NCI-H69 (cell line): ENCODE measurements around the gene UBAC2.
"Not testable (repeated sequence)": the region's sequence is repeated elsewhere in the genome, so short reads cannot be mapped to it uniquely, and the experiment has no call there.

Experiments
- DNase-seq: peaks from one replicate; lab custom pipeline; 2025; lab: John Stamatoyannopoulos, UW

Gene UBAC2

GRCh38 chr13:99214731-99215130 is 14.1 kb downstream of the UBAC2 start:
- DNase-seq, result no peak

DNA sequence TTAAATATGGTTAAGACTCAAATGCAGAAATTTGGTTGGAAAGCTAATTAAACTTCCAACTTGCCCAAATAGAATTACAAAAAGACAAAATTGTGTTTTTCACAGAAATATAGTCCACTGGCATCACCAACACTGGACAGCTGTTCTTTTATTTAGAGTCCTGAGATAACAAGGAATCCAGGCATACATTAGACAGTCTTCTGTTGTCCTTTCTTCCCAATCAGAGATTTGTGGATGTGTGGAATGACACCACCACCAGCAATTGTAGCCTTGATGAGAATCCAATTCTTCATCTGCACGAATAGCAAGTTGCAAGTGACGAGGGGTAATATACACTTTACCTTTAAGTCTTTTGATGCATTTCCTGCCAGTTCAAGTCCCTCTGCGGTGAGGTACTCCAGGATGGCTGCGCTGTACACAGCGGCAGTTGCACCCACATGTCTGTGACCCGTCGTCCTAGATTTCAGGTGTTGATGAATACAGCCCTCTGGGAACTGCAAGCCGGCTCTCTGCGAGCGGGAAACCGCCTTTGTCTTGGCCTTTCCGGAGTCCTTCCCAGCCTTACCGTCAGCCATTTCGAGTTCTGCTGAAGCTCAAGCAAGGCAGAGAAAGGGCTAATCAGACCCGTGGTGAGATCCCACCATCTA is 14.7 kb downstream of the UBAC2 start:
- DNase-seq, result no peak

DNA sequence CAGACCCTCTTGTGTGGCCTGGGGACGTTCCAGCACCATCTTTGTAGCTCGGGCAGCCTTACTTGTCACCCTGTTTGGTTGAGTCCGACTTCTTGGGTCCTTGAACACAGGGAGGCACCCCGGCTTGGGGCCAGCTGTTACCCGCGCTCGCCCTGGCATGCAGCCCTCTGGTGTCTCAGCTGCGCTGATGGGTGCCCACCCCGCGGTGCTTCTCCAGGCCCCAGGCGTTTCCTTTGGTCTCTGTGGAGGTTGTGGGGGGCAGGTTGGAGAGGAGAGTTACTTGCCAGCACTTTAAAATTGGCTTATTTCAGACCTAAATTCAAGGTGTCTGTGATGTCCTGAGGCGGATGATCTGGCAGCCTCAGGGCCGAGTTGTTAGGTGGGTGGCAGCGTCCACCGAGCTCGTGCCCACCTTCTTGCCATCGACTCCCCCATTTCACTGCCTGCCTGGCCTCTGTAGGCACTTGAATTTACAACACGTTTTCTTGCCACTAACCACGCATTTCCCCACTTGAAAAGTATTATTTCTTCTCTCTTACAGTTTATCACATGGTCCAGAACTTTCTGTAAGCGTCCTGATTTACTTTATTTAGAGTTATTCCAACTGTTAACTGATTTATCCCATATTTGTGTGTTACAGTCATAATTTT is 16.9 kb downstream of the UBAC2 start:
- DNase-seq, result no peak

- no peak for DNase-seq
Observed at GRCh38 chr13:99218126-99218525, 17.5 kb downstream of the UBAC2 start.

GRCh38 chr13:99218545-99218944 is 17.9 kb downstream of the UBAC2 start:
- no peak for DNase-seq

DNA sequence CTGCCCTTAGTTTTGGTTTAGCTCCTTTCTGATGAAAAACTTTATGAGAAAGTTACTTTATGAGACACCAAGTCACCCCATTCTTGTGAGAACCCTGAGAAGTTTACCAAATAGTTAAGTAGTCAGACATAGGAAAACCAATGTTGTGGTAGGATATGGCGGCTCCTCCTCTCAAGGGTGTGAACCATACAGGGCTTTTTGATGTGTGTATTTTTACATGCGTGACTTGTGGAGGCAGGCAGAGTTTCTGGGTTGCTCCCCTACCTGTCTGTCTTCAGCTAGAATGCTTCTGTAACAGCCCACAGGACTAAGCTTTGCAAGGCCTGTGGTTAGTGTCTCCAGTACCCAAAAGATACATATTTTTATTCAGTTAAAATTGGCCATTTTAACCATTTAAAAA is 18.3 kb downstream of the UBAC2 start:
- DNase-seq, result no peak

DNA sequence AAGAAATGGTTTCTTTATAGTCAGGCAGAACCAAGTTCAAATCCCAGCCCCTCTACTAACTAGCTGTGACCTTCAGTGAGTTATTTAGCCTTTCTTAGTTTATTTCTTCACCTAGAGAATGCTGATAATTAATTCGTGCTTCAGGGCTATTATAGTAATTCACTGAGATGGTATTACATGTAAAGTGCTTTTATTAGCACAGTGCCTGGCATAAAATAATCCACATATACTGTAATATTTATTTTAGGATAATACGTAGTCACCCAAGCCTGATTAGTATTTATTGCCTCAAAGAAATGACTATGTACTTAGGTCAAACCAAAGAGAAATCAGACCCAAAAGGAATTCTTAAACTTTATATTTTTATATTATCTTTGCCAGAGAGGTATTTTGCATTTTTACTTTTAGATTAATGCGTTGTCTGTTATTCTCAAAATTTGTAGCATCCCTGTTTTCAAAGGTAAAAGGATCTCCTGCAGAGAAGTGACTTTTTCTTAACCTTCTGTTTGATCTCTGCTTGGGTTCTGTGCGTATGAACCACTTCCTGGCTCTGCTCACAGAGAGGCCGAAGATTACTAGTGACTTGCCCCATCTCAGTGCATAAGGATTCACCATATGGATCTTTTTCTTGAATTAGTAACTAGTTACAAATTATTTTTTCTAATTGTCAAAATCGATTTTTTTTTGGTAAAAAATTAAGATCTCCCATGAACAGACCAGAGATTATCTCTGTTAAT is 19.7 kb downstream of the UBAC2 start:
- DNase-seq, result peak; percentile 30

DNA sequence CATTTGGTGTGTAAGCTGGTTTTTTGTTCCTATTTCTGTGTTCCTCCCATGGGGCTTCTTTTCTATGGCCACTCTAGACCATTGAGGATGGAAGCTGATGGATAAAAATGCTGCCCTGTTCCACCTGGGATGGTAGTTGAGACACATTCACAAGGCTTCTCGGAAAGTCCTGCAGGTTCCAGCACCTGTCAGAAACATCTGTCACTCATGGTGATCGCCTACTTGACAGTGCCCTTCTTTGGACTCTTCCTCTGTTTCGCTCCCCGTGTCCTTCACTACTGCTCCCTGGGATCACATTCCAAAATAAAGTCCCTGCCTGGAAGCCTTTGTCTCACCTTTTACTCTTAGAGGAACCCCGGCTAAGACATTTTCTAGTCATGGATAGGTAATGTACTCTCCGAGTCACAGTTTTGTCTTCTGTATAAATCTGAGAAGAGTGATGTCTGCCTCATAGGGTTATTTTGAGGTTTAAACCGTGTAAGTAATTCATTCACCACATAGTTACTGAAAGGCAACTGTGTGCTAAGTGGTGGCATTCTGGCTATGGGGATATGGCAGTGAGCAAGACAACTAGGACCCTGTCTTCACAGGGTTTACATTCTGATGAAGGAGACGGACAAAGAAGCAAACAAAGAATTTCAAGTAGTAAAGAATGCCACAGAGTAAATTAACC is 21.0 kb downstream of the UBAC2 start:
- no peak for DNase-seq

DNA sequence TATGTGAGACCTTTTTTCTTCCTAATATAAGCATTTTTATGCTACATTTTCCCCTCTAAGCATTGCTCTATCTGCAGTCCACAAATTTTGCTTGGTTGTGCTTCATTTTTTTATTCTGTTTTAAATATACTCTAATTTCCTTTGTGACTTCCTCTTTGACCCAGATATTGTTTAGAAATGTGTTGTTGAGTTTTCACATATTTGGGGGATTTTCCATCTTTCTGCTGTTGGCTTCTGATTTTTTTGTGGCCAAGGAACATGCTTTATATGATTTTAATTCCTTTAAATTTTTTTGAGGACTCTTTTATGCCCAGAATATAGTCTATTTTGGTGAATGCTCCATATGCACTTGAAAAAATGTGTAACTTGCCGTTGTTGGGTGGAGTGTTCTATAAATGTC is 22.9 kb downstream of the UBAC2 start:
- DNase-seq, result no peak

GRCh38 chr13:99224021-99224420 is 23.4 kb downstream of the UBAC2 start:
- peak; percentile 28 for DNase-seq

- no peak for DNase-seq
Observed at GRCh38 chr13:99225078-99225477, 24.4 kb downstream of the UBAC2 start.

- DNase-seq, result no peak
Observed at GRCh38 chr13:99226513-99226912, 25.9 kb downstream of the UBAC2 start.

- DNase-seq, result no peak
Observed at GRCh38 chr13:99227331-99227900, 26.8 kb downstream of the UBAC2 start.

DNA sequence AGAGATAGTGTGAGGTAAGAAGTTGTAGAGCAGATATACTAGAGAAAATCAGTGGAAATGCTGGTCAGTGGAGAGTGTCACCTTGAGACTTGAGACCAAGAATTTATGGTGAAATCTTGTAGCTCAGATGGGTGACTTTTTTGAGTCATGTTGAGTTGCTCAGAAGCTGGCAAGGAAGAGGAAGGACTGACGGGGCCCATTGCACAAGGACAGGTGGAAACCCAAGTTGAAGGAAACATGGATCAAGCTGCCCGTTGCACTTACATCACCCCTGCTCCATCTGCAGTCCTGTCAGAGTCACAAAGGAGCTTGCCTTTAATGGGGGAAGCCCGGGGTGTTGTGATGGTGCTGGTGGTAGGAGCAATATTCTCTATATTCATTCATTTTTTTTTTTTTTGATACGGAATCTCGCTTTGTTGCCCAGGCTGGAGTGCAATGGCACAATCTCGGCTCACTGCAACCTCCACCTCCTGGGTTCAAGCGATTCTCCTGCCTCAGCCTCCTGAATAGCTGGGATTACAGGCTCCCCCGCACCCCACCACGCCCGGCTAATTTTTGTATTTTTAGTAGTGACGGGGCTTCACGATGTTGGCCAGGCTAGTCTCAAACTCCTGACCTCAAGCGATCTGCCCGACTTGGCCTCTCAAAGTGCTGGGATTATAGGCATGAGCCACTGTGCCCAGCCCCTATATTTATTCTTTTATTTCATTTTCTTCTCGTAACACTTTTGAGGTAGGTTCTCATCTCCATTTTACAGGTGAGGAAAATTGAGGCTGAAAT is 27.4 kb downstream of the UBAC2 start:
- DNase-seq, result no peak

DNA sequence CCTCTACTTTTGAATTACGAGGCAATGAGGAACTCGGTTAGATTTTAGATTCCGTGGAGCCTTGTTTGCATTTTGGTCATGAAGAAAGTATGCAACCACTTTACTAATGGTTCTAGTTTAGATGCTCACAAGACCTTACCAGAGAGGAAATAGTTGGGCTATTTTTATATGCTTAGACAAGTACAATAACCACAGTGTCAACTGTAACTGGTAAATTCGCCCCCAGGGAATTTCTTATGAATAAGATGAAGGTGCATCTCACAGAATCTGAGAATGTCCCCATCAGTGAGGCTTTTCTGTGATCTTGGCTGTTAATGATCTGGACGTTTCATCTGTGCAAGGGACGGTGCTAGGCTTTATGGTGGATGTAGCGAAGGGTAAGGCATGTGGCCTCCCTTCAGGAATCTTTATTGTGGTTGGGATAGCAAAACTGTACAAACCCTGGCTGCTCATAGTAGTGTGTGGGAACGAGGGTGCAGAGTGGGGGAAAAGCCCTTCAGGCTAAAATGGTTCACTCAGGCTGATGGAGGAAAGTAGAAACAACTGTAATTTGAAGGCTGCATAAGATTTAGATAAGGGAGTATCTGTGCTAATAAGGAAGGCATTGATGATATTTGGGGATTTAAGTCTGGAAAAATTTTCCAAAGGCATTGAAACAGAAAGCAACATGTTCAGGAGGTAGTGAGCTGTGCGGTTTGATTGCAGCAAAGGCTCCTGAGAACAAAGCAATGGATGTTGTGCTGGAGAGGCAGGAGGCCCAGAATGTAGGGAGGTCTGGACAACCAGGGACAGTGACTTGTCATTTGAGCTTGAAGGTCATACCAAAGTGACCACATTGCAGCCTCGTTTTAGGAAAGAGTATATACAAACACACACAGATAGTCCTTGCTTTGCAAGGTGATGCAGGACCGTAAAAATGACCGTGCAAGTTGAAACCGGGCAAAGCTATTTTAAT is 28.4 kb downstream of the UBAC2 start:
- DNase-seq, result no peak

GRCh38 chr13:99230588-99230987 is 29.9 kb downstream of the UBAC2 start:
- DNase-seq, result not testable (repeated sequence)

- no peak for DNase-seq
Observed at GRCh38 chr13:99230991-99231390, 30.3 kb downstream of the UBAC2 start.

DNA sequence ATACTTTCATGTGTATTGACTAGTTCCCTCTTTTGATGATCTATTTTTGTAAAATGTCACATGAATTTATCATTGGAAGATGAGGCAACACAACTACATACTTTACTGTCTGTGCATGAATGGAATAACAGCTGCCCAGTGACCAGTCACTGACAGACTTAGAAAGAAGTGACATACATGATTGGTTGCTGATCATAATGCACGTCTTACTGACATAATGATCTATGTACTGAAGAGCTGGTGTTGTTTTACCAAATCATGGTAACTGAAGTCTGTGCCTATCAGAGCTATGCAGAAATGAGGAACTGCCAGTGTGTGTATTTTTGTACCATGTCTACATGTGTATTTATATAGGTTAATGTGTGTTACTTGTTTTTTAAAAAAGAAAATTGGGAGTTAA is 31.1 kb downstream of the UBAC2 start:
- DNase-seq, result no peak

DNA sequence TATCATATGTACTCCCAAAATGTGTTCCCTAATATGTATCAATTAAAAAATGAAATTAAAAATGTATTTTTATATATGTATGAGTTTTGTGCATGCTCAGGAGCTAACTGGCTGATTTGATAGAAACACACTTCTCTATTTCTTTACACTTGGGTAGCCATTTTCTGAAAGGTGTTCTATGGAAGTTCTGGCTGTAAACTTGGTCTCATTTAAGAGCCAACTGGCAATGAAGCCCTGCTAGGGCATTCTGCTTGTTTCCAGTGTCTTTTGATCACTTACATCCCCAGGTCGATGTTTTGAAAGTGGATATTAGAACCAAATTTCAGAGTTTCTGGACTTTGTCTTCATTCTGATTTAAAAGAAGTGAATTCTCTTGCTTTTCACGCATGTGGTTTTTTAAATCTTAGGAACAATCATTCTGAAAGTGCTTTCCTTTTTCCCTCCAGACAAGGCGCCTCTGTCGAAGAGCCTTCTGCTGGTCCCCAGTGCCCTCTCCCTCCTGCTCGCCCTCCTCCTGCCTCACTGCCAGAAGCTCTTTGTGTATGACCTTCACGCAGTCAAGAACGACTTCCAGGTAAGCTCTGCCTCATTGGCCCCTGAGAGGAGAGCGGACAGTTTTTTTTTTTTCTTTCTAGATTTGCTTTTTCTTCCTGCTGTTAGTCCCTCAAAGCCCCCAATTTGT is 37.5 kb downstream of the UBAC2 start:
- DNase-seq, result no peak

DNA sequence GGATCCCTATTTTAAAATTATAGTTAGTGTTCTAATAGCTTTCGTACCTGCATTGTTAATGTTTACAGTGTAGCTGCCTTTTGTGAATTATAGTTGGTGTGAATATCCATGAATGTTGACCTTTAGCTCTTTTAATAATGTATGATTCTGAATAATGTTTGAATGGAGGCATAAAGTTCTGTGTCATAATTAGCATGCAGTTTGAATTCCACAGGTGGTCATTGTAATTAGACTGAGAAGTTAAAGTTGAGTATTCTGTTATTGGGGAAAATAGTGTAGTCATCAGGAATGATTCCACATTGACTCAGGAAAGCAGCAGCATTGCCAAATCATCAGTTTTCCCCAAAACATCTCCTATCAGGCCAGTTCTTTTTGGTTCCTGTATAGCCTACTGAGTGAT is 45.4 kb downstream of the UBAC2 start:
- DNase-seq, result no peak
